Placental pericyte (primary cell): ENCODE results near the gene UHMK1. TPM values are rescaled to one million over a fixed set of nuclear protein-coding genes. Genes with fewer than 3 reads are reported as not detected.

Experiments used
- small RNA-seq: library from RNA; depleted of rRNA; stranded (forward); fragments of <200 nt; gene quantifications from one replicate; pipeline ENCODE3, GENCODE V24; 2012; ENCODE audit warnings: low replicate concordance
- total RNA-seq: library from RNA; depleted of rRNA; stranded (reverse); fragments of >200 nt; gene quantifications from 2 replicates; pipeline ENCODE4 v1.2.3, GENCODE V29; 2012

Gene UHMK1
- 41.8 and 119 TPM in 2 replicates for total RNA-seq

GRCh38 chr1:162497723-162498495 lies at the start of gene UHMK1:
Gene UHMK1 (plus strand): TSS chr1:162497818. CDS start chr1:162498001, 183 bp downstream.

GRCh38 chr1:162561616-162562469 lies 64.2 kb downstream of the UHMK1 start, which contains the start of gene UAP1:
Gene UAP1 (plus strand): TSS chr1:162561722. CDS start chr1:162566069, 4,347 bp downstream.

Small RNA genes within 50 kb of the gene (small RNA-seq; reads per million reads assigned to genes)
- not detected for gene UQCRBP2

Other genes with a start within 250 kb of the UHMK1 start
- gene SPATA46, start 121.0 kb upstream of the UHMK1 start, total RNA-seq, result not detected in 2 replicates
- 0.29 and 1.5 TPM in 2 replicates for gene C1orf226, start 116.1 kb upstream of the UHMK1 start, total RNA-seq
- gene SH2D1B, start 85.7 kb upstream of the UHMK1 start, total RNA-seq, result not detected in 2 replicates
- gene UAP1, start 63.9 kb downstream of the UHMK1 start, total RNA-seq, result 121 and 155 TPM in 2 replicates
- gene DDR2, start 134.6 kb downstream of the UHMK1 start, total RNA-seq, result 190 and 287 TPM in 2 replicates